T1000 (cell line): ENCODE data around the gene FIGN.

Experiments used
- DNase-seq: peaks from one replicate; lab custom pipeline; 2025; ENCODE audit warnings: mixed read lengths; lab: John Stamatoyannopoulos, UW

FIGN gene

GRCh38 chr2:163563336-163563735 is 172.5 kb downstream of the FIGN start:
- no peak for DNase-seq

- DNase-seq = no peak
These were observed 177.4 kb downstream of the FIGN start for GRCh38 chr2:163558251-163559021.

- no peak for DNase-seq
These were observed 179.3 kb downstream of the FIGN start for GRCh38 chr2:163556511-163556910.

- no peak for DNase-seq
These were observed 180.9 kb downstream of the FIGN start for GRCh38 chr2:163554864-163555263.

GRCh38 chr2:163553601-163554000 is 182.2 kb downstream of the FIGN start:
- DNase-seq = no peak

- no peak for DNase-seq
These were observed 183.1 kb downstream of the FIGN start for GRCh38 chr2:163552758-163553157.

GRCh38 chr2:163551616-163552373 is 184.0 kb downstream of the FIGN start:
- no peak for DNase-seq

- DNase-seq = no peak
These were observed 186.8 kb downstream of the FIGN start for GRCh38 chr2:163548970-163549369.
